ENCODE data around the gene MGAT5.

DNA sequence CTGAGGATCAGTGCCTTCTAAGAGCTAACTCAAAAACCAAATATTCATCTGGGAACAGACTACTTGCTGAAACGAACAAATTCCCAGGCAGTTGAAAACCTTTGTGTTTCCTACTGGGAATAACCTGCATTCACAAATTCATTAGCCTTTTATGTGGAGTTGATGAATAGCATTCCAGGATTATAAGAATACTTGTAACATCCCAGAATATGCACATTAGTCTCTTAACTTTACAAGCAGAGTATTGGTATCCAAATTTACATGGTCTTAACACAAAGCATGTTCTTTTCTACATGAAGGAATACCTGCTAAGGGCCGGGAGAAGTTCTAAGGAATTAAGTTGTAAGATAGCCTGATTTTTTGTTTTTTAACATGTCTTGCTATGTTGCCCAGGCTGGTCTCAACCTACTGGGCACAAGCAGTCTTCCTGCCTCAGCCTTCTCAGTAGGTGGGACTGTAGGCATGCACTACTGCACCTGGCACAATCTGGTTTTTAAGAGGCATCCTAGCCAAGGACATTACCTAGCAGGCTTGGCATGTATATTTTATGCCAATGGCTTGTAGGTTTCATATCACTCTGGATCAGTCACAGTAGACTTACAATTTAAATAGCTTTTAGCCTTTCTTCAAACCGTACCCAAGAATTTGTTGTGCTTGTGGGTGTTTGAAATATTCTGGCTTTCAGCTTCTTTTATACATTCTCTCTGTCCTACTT lies 50.7 kb downstream of the MGAT5 start:
- TF ChIP-seq, protein P1, sequence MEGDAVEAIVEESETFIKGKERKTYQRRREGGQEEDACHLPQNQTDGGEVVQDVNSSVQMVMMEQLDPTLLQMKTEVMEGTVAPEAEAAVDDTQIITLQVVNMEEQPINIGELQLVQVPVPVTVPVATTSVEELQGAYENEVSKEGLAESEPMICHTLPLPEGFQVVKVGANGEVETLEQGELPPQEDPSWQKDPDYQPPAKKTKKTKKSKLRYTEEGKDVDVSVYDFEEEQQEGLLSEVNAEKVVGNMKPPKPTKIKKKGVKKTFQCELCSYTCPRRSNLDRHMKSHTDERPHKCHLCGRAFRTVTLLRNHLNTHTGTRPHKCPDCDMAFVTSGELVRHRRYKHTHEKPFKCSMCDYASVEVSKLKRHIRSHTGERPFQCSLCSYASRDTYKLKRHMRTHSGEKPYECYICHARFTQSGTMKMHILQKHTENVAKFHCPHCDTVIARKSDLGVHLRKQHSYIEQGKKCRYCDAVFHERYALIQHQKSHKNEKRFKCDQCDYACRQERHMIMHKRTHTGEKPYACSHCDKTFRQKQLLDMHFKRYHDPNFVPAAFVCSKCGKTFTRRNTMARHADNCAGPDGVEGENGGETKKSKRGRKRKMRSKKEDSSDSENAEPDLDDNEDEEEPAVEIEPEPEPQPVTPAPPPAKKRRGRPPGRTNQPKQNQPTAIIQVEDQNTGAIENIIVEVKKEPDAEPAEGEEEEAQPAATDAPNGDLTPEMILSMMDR (IDR thresholded peaks at IDR 0.05; ENCODE audit: low read length) = no peak
- no peak for TF ChIP-seq EZH2 (IDR thresholded peaks at IDR 0.05; ENCODE audit: borderline replicate concordance, low read length)
